Naive B cell (primary cell): ENCODE results near the gene MUCL3. TPM values are rescaled to one million over a fixed set of nuclear protein-coding genes. Genes with fewer than 3 reads are reported as not detected.

Experiments
- polyA plus RNA-seq, 6 donors: library from polyadenylated mRNA; unstranded; fragments of 300-500 nt; fragmentation: Illumina TruSeq; gene quantifications; one replicate each; pipeline ENCODE4 v1.2.3, GENCODE V29; 2021; ENCODE audit warnings: low read depth in 6 of 6

The MUCL3 gene
- polyA plus RNA-seq, 6 donors from 2014 or later = not detected

Other genes with a start within 250 kb of the MUCL3 start
- 10 to 100 TPM; 37.3 to 72.1 (median 45.4) TPM for gene NRM, start 250.0 kb upstream of the MUCL3 start, polyA plus RNA-seq
- gene MDC1, start 223.7 kb upstream of the MUCL3 start, polyA plus RNA-seq = 1 to 10 TPM; 2.0 to 8.3 (median 3.5) TPM
- 100 to 1,000 TPM in 1 of 6 donors, 10 to 100 TPM in 5; 37.9 to 104 (median 73.3) TPM for gene TUBB, start 220.6 kb upstream of the MUCL3 start, polyA plus RNA-seq
- 10 to 100 TPM; 43.5 to 65.2 (median 52.4) TPM for gene FLOT1, start 198.3 kb upstream of the MUCL3 start, polyA plus RNA-seq
- under 1 TPM in 1 of 6 donors, not detected in 5; 0.31 TPM for gene IER3, start 196.4 kb upstream of the MUCL3 start, polyA plus RNA-seq
- gene DDR1, start 56.5 kb upstream of the MUCL3 start, polyA plus RNA-seq = 1 to 10 TPM; 3.6 to 8.0 (median 4.4) TPM
- 10 to 100 TPM in 3 of 6 donors, 1 to 10 TPM in 3; 7.6 to 11.5 (median 9.6) TPM for gene GTF2H4, start 32.8 kb upstream of the MUCL3 start, polyA plus RNA-seq
- 10 to 100 TPM in 5 of 6 donors, 1 to 10 TPM in 1; 1.2 to 28.4 (median 19.4) TPM for gene VARS2, start 26.7 kb upstream of the MUCL3 start, polyA plus RNA-seq
- gene SFTA2, start 8.8 kb upstream of the MUCL3 start, polyA plus RNA-seq = under 1 TPM in 1 of 6 donors, not detected in 5; 0.38 TPM
- gene MUC21, start 42.7 kb downstream of the MUCL3 start, polyA plus RNA-seq = not detected
- not detected for gene MUC22, start 69.5 kb downstream of the MUCL3 start, polyA plus RNA-seq
- gene C6orf15, start 171.6 kb downstream of the MUCL3 start, polyA plus RNA-seq = not detected
- not detected for gene PSORS1C1, start 173.8 kb downstream of the MUCL3 start, polyA plus RNA-seq
- gene CDSN, start 179.5 kb downstream of the MUCL3 start, polyA plus RNA-seq = not detected
- not detected for gene PSORS1C2, start 198.1 kb downstream of the MUCL3 start, polyA plus RNA-seq
- gene CCHCR1, start 216.8 kb downstream of the MUCL3 start, polyA plus RNA-seq = 1 to 10 TPM; 2.6 to 6.1 (median 4.5) TPM
- 10 to 100 TPM in 4 of 6 donors, 1 to 10 TPM in 2; 8.4 to 12.3 (median 11.5) TPM for gene TCF19, start 217.6 kb downstream of the MUCL3 start, polyA plus RNA-seq
- gene POU5F1, start 229.7 kb downstream of the MUCL3 start, polyA plus RNA-seq = under 1 TPM in 2 of 6 donors, not detected in 4; 0.25 to 0.40 TPM